Psoas muscle (tissue), 8 donors: Measurements from ENCODE around the gene DNAJA1. TPM values are rescaled to one million over a fixed set of nuclear protein-coding genes. Genes with fewer than 3 reads are reported as not detected.

ENCODE experiments used
- ATAC-seq, 4 donors: fragments of 200-7000 bp; cut with Tn5 transposase; one replicate each; pipeline ENCODE4 v1.9.1; 2020; ENCODE audit warnings: moderate library complexity in 3 of 4, mild to moderate bottlenecking in 2 of 4
- DNase-seq, 2 donors: peaks; one replicate each; pipeline ENCODE4 v3.0.0-alpha.2; 2020
- H3K27ac ChIP-seq: fragments of 200-600 bp; one replicate; pipeline ENCODE4 v1.8.0; 2022
- H3K27me3 ChIP-seq, 3 donors: fragments of 200-600 bp in 1 of 3; one replicate each; pipeline versions ENCODE4 v1.6.1 to v1.8.0; 2013 to 2022; ENCODE audit warnings: low read length in 2 of 3, mild to moderate bottlenecking in 2 of 3, moderate library complexity in 1 of 3; ENCODE audit not compliant: insufficient read depth in 3 of 3
- H3K36me3 ChIP-seq, 2 donors: fragments of 200-600 bp in 1 of 2; one replicate each; pipeline versions ENCODE4 v1.6.1 to v1.8.0; 2013 to 2022; ENCODE audit warnings: low read depth in 1 of 2, mild to moderate bottlenecking in 1 of 2, moderate library complexity in 1 of 2; ENCODE audit not compliant: insufficient read depth in 1 of 2
- H3K4me1 ChIP-seq: fragments of 200-600 bp; one replicate; pipeline ENCODE4 v1.8.0; 2022
- H3K4me3 ChIP-seq: fragments of 200-600 bp; one replicate; pipeline ENCODE4 v1.8.0; 2022; ENCODE audit warnings: mild to moderate bottlenecking
- H3K9me3 ChIP-seq: fragments of 200-600 bp; one replicate; pipeline ENCODE4 v1.8.0; 2022
- CTCF ChIP-seq: fragments of 200-600 bp; IDR thresholded peaks from one replicate; pipeline ENCODE4 v1.8.0; 2022; ENCODE audit warnings: antibody characterized with exemption
- WGBS, 3 donors: extraction: QIAGEN DNeasy Blood & Tissue Kit; methylation state at CpG; one replicate each; pipeline versions ENCODE4 v1.1.6 to v1.1.7; 2013; 5-methylcytosine and 5-hydroxymethylcytosine counted together
- intact Hi-C, 2 donors: fragments of 100-400 bp; cut with DNase I; formaldehyde crosslinking; loops; one replicate each; pipeline versions ENCODE4 v1.11.0 to v1.14.2; 2022
- polyA plus RNA-seq, 3 donors: library from polyadenylated mRNA; stranded (reverse); fragments of 200-250 nt; gene quantifications; one replicate each; pipeline ENCODE4 v1.2.3, GENCODE V29; 2013
- total RNA-seq, 4 donors: library from RNA; stranded (reverse); fragmentation: NEBNext Ultra II Directional in 2 of 4; extraction: Animal tissue kit (Norgen Biotek cat#: 25700) in 2 of 4; gene quantifications; one replicate each; pipeline versions ENCODE4 v1.2.1 to v1.2.4, GENCODE V29; 2021 to 2023
- donor health status: healthy with polysubstance abuse.
- donor health status: DM: no; HTN: no; CAD: no; lungs with moderate emphysema.
- donor health status: Bipolar disorder and iron deficiency.
- donor health status: healthy.
- donor health status: DM: yes; HTN: yes; CAD: no.
- donor health status: DM: no; HTN: no; CAD: no.
- donor health status: DM: no; HTN: no; CAD: no.
- donor health status: DM: yes; HTN: yes; CAD: no.

The DNAJA1 gene
- total and polyA plus RNA-seq, 7 donors = 41.7 to 135 (median 68.4) TPM

GRCh38 chr9:33042473-33042872, 17.4 kb downstream of the DNAJA1 start:
- Histone ChIP-seq H3K4me3 (no peak overlapping the region), H3K36me3 (peaks cover 18 to 57% of the 10 kb centered on the region in 2 donors), H3K4me1 (peaks cover 14% of the 10 kb centered on the region), H3K27ac (no peak overlapping the region), H3K9me3 (no peaks in the 10 kb centered on the region), H3K27me3 (no peaks in the 10 kb centered on the region)
- intact Hi-C loops = no loop called here
- 37 to 53% (median 44%) methylated on average over 8 of the region's 8 CpGs for WGBS, 3 donors
- DNase-seq = no peak
- no peak for TF ChIP-seq CTCF
- ATAC-seq = no peak

GRCh38 chr9:33043671-33044070, 18.6 kb downstream of the DNAJA1 start:
- Histone ChIP-seq H3K27ac (peak overlapping the region; percentile 97), H3K27me3 (no peaks in the 10 kb centered on the region), H3K36me3 (peaks cover 12 to 57% of the 10 kb centered on the region in 2 donors), H3K4me3 (peak overlapping the region; percentile 74), H3K4me1 (peaks cover 14% of the 10 kb centered on the region), H3K9me3 (no peaks in the 10 kb centered on the region)
- no peak for TF ChIP-seq CTCF
- intact Hi-C loops = no loop called here
- peak in 1 of 4 donors; percentile 5 for ATAC-seq
- WGBS, 3 donors = 39 to 45% (median 44%) methylated on average over 8 of the region's 8 CpGs
- DNase-seq = no peak

GRCh38 chr9:33044162-33044673, 19.1 kb downstream of the DNAJA1 start:
- Histone ChIP-seq H3K4me3 (peak overlapping the region; percentile 74), H3K27ac (peak overlapping the region; percentile 97), H3K36me3 (peaks cover 8 to 57% of the 10 kb centered on the region in 2 donors), H3K9me3 (no peaks in the 10 kb centered on the region), H3K4me1 (peaks cover 14% of the 10 kb centered on the region), H3K27me3 (no peaks in the 10 kb centered on the region)
- 1 to 2% (median 1%) methylated on average over 41 of the region's 41 CpGs for WGBS, 3 donors
- ATAC-seq (peak; percentile 88 to 92 (median 89)), DNase-seq (peak; percentile 85 to 90)
- TF ChIP-seq CTCF = no peak
- intact Hi-C loops = no loop called here

- 48 to 58% (median 50%) methylated on average over 12 of the region's 12 CpGs for WGBS, 3 donors
- no peak for DNase-seq
- intact Hi-C loops = no loop called here
- TF ChIP-seq CTCF = no peak
- H3K9me3 ChIP-seq = no peaks in the 10 kb centered on the region
- ATAC-seq = peak; percentile 34 to 49 (median 46)
- H3K27me3 ChIP-seq = no peaks in the 10 kb centered on the region
- H3K4me3 ChIP-seq = peak overlapping the region; percentile 74
- H3K36me3 ChIP-seq = peaks cover 7 to 57% of the 10 kb centered on the region in 2 donors
- H3K4me1 ChIP-seq = peaks cover 14% of the 10 kb centered on the region
- H3K27ac ChIP-seq = peak overlapping the region; percentile 97
These were observed 19.7 kb downstream of the DNAJA1 start for GRCh38 chr9:33044677-33045282.
